Muscle layer of duodenum (tissue), 2 donors: ENCODE results near the gene PDE6A.

ENCODE experiments used
- H3K27ac ChIP-seq: one replicate; pipeline ENCODE4 v1.7.0; 2013; ENCODE audit warnings: mild to moderate bottlenecking, low read length
- H3K27me3 ChIP-seq: one replicate; pipeline ENCODE4 v1.7.0; 2013; ENCODE audit warnings: low read depth, mild to moderate bottlenecking, control low read depth, low read length
- H3K36me3 ChIP-seq, 2 donors: one replicate each; pipeline ENCODE4 v1.7.0; 2013; ENCODE audit warnings: low read length in 2 of 2, control low read depth in 1 of 2, mild to moderate bottlenecking in 1 of 2; ENCODE audit not compliant: insufficient read depth in 2 of 2, control insufficient read depth in 1 of 2
- H3K4me1 ChIP-seq, 2 donors: one replicate each; pipeline ENCODE4 v1.7.0; 2013; ENCODE audit warnings: low read length in 2 of 2, mild to moderate bottlenecking in 2 of 2, control low read depth in 1 of 2, moderate library complexity in 1 of 2; ENCODE audit not compliant: insufficient read depth in 2 of 2, control insufficient read depth in 1 of 2
- H3K4me3 ChIP-seq, 2 donors: one replicate each; pipeline ENCODE4 v1.7.0; 2013; ENCODE audit warnings: low read length in 2 of 2, low read depth in 1 of 2, mild to moderate bottlenecking in 1 of 2
- H3K9me3 ChIP-seq, 2 donors: one replicate each; pipeline ENCODE4 v1.7.0; 2013; ENCODE audit warnings: low read length in 2 of 2, control low read depth in 1 of 2, mild to moderate bottlenecking in 1 of 2; ENCODE audit not compliant: control insufficient read depth in 1 of 2
- donor health status: healthy.

PDE6A gene

DNA sequence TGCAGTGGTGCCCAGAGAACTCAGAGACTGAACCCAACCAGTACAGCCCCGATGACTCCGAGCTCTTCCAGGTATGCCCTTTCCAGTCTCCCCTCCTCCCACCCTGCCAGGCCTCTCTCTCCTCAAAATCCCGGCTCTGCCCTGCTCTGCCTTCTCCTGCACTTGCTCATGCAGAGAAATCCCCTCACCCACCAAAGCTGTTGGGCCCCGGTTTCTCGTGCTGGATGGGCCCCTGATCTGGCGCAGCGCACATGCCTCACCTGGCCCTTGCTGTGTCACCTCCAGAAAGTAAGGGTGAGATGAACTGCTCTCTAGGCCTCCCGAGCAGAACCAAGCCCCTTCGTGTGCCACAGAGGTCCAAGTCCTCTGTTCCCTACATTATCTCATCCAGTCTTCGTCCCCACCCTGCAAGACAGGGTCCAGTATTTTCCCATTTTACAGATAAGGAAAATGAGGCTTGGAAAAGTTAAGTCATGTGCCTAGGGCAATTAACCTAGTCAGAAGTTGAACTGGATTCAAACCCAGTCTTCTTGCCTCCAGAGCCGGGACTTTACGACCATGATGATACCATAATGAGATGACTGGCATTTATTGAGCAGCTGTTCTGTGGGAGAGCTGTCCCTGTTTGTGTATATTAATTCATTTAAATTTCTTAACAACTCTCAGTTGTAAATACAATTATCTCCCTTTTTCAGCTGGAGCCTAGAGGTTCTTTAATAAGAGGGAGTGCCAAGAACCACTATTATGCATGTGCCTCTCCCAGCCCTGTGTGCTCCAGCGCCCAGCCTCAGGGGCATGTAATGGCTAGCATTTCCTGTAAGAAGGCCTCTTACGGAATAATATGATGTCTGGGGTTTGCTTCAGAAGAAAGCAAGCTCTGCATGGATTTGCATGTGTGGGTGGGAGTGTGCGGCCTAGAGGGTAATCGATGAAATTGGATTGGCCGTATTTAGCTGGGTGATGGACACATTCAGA lies 123.8 kb downstream of the PDE6A start:
- Histone ChIP-seq H3K4me1 (peaks cover 0 to 40% of the 10 kb centered on the region in 2 donors), H3K4me3 (no peak overlapping the region), H3K27ac (no peak overlapping the region), H3K36me3 (peaks cover 0 to 4% of the 10 kb centered on the region in 2 donors), H3K9me3 (no peaks in the 10 kb centered on the region), H3K27me3 (no peaks in the 10 kb centered on the region)

DNA sequence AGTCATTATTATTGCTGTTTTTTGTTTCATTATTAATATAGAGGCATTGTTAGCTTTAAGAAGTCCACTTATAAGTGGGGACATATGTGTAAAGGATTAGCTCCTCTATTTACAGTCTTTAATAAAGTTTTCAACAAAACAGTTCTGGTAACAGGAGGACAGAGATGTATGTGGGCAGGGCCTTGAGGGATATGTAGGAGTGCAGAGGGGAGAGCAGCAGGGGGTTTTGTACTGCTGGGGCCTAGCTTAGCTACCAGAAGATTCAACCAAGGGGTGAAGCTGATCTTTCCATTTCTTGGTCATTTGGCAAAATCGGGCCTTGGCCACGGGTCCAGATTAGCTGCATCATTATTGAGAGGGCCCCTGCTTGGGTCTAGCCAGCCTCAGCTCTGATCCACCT lies 124.6 kb downstream of the PDE6A start:
- no peak overlapping the region for H3K27ac ChIP-seq

DNA sequence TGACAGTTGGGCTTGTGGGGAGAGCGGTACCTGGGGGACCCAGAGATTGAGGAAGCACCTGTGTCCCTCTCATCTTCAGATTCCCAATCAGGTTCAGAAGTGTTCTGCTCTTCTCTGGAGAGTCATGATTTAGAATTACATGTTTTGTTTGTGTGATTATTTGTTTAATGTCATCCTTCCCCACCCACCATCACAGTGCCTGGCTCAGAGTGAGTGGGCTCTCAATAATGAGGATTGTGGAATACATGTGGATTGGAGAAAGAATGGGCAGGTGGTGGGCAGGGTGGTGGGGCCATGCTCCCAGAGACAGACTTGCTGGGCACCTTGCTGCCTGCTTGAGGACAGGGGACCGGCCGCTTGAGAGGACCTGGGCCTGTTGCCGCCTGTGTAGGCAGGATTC lies 126.5 kb downstream of the PDE6A start:
- Histone ChIP-seq H3K36me3 (peaks cover 0 to 4% of the 10 kb centered on the region in 2 donors), H3K27me3 (no peaks in the 10 kb centered on the region), H3K4me3 (no peak overlapping the region), H3K9me3 (no peaks in the 10 kb centered on the region), H3K4me1 (peaks cover 0 to 13% of the 10 kb centered on the region in 2 donors), H3K27ac (no peak overlapping the region)

More for the DNA sequence above, 124.6 kb downstream of the PDE6A start:
- H3K27me3 ChIP-seq = no peaks in the 10 kb centered on the region
- no peaks in the 10 kb centered on the region for H3K9me3 ChIP-seq
- H3K36me3 ChIP-seq = no peaks in the 10 kb centered on the region
- peaks cover 0 to 31% of the 10 kb centered on the region in 2 donors for H3K4me1 ChIP-seq
- H3K4me3 ChIP-seq = no peak overlapping the region

DNA sequence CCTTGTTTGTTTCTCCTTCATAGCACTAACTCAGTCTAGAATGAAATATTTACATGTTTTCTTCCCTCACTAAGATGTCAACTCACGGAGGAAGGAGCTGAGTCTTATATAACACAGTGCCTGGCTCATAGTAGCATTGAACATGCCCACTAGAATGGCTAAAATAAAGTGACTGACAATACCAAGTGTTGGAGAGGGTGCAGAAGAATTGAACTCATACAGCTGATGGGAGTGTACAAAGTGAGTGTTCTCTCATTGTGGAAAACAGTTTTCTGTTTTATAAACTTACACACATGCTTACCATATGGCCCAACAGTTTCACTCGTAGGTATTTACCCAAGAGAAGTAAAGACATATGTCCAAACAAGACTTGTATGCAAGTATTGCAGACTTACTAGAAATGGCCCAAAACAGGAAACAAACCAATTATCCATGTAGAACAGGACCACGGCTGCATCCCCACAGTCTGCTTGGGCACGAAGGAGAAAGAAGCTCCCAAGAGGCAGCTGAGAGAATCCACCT lies 127.0 kb downstream of the PDE6A start:
- no peaks in the 10 kb centered on the region for H3K9me3 ChIP-seq
- peaks cover 0 to 7% of the 10 kb centered on the region in 2 donors for H3K4me1 ChIP-seq
- H3K4me3 ChIP-seq = no peak overlapping the region
- H3K27ac ChIP-seq = no peak overlapping the region
- H3K27me3 ChIP-seq = no peaks in the 10 kb centered on the region
- H3K36me3 ChIP-seq = peaks cover 0 to 4% of the 10 kb centered on the region in 2 donors

DNA sequence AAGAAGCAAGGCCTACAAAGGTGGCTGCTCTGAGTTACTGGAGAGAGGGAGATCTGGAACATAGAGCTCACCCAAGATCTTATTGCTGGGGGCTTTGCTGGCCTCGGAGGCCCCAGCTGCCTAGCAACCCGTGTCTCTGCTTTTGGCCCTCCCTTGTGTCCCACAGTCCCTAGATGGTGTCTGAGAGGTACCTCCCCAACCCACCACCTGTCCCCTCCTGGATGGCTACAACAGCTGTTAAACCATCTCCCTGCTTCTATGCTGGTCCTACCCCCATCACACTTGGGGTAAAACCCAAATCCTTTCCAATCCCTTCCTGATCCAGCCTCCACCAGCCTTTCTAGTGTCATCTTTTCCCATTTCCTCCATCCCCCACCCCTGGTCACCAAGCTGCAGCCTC lies 127.9 kb downstream of the PDE6A start:
- Histone ChIP-seq H3K9me3 (no peaks in the 10 kb centered on the region), H3K27ac (no peak overlapping the region), H3K36me3 (peaks cover 0 to 4% of the 10 kb centered on the region in 2 donors), H3K27me3 (no peaks in the 10 kb centered on the region), H3K4me1 (no peaks in the 10 kb centered on the region), H3K4me3 (no peak overlapping the region)

DNA sequence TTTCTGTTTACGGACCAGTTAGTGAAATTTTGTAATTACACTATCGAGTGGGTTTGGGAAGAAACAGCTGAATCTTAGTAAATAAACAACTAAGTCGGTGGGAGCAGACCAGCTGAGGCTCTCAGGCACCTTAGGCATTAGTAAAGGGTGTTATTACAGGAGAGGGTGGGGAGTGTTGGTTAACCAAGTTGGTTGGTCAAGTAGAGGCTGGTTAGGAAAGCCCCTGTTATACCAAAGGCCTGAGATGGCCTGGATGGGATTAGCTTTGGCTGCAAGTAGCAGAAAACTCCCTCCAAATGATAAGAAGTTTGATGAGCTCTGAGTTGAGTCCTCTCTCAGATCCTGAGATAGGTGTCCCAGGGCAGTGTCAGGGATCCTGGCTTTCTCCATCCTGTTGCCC lies 133.1 kb downstream of the PDE6A start:
- H3K4me1 ChIP-seq = peaks cover 0 to 18% of the 10 kb centered on the region in 2 donors
- H3K4me3 ChIP-seq = no peak overlapping the region
- peaks cover 0 to 4% of the 10 kb centered on the region in 2 donors for H3K36me3 ChIP-seq
- H3K27ac ChIP-seq = no peak overlapping the region
- H3K9me3 ChIP-seq = no peaks in the 10 kb centered on the region
- no peaks in the 10 kb centered on the region for H3K27me3 ChIP-seq

DNA sequence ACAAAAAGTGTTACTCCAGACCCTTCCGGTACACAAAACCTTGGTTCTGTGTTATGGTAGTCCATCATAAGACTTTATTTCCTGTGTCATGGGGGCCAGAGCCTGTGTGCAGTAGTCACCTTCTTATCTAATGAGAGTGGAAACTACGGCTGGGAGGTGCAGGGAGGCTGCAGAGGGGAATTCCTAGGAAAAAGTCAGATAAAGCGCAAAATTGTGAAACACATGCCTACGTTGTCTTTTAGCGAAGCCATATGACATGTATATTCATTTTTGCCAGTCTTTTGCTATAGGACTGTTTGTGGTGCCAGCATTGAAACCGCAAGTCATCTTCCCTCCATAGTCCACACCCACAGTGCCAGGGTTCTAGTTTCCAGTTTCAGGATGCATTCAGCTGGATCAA lies 133.7 kb downstream of the PDE6A start:
- peaks cover 3 to 24% of the 10 kb centered on the region in 2 donors for H3K4me1 ChIP-seq
- H3K4me3 ChIP-seq = no peak overlapping the region
- no peak overlapping the region for H3K27ac ChIP-seq

DNA sequence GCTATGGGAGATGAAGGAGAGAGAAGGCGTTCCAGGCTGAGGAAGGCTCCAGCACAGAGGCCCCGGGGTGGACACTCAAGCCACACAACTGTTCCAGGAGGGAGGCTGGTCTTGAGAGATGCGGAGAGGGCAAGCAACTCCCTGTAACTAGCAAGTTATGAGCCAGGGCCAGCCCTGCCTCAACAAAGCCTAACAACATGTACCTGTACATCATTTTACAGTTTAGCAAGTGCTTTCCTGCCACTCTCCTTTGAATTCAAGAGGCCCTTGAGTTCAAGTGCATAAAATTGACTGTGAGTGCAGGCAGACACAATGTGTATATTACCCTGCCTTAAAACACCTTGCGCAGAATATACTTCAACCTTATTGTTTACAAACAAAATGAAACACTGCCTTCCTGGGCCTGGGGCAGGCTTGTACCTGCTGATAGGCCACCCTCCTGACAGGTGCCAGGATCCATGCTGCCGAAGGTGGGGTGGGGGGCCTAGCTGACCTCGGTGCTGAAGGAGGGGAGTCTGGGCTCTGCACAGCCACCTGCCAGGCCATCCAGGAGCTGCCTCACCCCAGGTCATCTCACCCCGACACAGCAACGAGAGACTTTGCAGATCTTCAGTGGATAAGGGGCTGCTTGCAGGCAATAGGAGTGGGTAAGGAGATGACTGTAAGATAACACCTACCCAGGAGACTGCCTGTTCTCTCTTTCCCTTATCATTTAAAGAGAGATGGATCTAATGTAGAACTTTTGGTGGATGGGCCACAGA lies 134.5 kb downstream of the PDE6A start:
- Histone ChIP-seq H3K9me3 (no peaks in the 10 kb centered on the region), H3K27ac (no peak overlapping the region), H3K36me3 (peaks cover 0 to 4% of the 10 kb centered on the region in 2 donors), H3K4me1 (peaks cover 3 to 32% of the 10 kb centered on the region in 2 donors), H3K4me3 (no peak overlapping the region), H3K27me3 (no peaks in the 10 kb centered on the region)

More for the DNA sequence above, 133.7 kb downstream of the PDE6A start:
- Histone ChIP-seq H3K36me3 (peaks cover 0 to 4% of the 10 kb centered on the region in 2 donors), H3K27me3 (no peaks in the 10 kb centered on the region), H3K9me3 (no peaks in the 10 kb centered on the region)

DNA sequence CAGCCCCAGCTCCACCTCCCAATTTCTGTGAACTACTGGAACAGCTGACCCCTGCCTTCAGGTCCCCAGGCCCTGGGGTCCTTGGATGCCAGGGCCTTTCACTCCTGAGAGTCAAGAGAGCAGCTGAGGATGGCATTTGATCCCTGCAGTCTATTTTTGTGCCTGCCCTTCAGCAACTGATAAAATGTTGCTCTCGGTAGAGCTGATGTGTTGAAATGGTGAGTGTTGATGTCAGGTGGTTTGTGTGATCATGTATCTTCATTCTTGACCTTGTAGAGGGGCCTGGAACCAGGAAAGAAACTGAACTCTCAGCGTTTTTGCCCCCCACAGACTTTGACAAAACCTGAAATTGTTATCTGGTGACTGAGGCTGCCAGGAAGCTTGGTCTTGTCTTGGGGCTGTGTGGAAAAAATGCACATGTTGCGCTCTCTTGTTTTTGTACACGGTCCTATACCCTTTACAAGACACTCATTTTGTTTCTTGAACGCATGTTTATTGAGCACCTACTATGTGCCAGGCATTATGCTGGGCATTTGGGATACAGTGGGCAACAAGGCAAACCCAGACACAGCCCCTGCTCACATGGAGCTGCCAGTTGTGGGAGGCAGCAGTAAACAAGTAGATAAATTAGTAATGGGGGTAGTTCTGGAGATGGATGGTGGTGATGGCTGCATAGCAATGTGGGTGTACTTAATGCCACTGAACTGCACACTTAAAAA lies 136.2 kb downstream of the PDE6A start:
- Histone ChIP-seq H3K27ac (no peak overlapping the region), H3K9me3 (no peaks in the 10 kb centered on the region), H3K27me3 (no peaks in the 10 kb centered on the region), H3K36me3 (peaks cover 0 to 2% of the 10 kb centered on the region in 2 donors), H3K4me3 (no peak overlapping the region), H3K4me1 (peaks cover 10 to 49% of the 10 kb centered on the region in 2 donors)
